Measurements from ENCODE around the gene XYLB. TPM values are rescaled to one million over a fixed set of nuclear protein-coding genes. Genes with fewer than 3 reads are reported as not detected.

The XYLB gene
- total and polyA plus RNA-seq, 2 of the 13 experiments (the other 11 are each of a cell fraction or from before 2014, with no cell fraction given) = 25.9 to 30.0 TPM

DNA sequence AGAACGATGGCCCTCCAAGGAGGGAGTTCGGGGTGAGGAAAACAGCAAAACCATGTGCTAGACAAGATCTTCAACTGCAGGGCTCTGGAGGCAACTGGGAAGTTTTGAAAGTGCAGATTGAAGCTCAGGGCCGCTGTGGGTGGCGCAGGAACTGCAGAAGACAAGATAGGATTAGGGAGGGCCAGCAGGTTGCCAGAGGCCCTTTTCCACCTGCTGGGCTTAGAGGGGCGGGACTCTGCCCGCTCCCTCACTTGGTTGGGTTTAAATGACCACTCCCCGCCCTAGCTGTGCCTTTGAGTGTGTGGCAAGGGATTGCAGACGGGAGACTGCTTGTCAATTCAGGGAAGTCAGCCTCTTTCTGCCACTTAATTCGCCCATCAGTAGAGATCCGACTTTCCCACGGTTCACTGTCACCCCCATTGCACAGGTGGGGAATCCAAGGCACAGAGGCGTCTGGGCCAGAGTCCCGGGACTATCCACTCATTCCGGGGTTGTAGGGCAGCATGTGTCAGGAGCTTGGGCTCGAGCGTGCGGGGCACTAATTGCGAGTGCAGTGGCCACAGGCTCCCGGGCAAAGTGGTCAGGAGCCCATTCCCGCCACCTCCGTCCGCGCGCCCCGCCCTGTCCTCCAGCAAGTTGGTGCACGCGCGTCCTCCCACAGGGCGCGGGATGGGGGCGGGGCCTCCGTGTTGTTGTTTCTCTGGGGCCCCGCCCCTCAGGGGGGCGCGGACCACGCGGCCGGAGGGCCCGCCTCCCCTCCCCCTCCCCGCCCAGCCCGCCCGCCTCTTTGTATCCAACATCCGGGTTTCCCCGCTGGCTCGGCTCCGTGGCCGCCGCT lies 106.7 kb downstream of the XYLB start, which contains the start of gene ACVR2B (continued):
- TF ChIP-seq, protein P1, sequence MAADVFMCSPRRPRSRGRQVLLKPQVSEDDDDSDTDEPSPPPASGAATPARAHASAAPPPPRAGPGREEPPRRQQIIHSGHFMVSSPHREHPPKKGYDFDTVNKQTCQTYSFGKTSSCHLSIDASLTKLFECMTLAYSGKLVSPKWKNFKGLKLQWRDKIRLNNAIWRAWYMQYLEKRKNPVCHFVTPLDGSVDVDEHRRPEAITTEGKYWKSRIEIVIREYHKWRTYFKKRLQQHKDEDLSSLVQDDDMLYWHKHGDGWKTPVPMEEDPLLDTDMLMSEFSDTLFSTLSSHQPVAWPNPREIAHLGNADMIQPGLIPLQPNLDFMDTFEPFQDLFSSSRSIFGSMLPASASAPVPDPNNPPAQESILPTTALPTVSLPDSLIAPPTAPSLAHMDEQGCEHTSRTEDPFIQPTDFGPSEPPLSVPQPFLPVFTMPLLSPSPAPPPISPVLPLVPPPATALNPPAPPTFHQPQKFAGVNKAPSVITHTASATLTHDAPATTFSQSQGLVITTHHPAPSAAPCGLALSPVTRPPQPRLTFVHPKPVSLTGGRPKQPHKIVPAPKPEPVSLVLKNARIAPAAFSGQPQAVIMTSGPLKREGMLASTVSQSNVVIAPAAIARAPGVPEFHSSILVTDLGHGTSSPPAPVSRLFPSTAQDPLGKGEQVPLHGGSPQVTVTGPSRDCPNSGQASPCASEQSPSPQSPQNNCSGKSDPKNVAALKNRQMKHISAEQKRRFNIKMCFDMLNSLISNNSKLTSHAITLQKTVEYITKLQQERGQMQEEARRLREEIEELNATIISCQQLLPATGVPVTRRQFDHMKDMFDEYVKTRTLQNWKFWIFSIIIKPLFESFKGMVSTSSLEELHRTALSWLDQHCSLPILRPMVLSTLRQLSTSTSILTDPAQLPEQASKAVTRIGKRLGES (CRISPR knock-in tag; IDR thresholded peaks at IDR 0.05; ENCODE audit: borderline replicate concordance) = no peak
- 0 out of 2 replicates have a peak, but pooled peaks have one; percentile 34 for TF ChIP-seq ZMYM4 (CRISPR knock-in tag; IDR thresholded peaks at IDR 0.05)
- peak; percentile 53; the same call in 1 of the 2 replicates for TF ChIP-seq FOXJ3 (CRISPR knock-in tag; IDR thresholded peaks at IDR 0.05; ENCODE audit: borderline replicate concordance)
- peak; percentile 36; the same call in 1 of the 2 replicates for TF ChIP-seq NFKB2 (CRISPR knock-in tag; IDR thresholded peaks at IDR 0.05; ENCODE audit: borderline replicate concordance)
- TF ChIP-seq ERF (CRISPR knock-in tag; IDR thresholded peaks at IDR 0.05) = 0 out of 2 replicates have a peak, but pooled peaks have one; percentile 24
- TF ChIP-seq ISL2 (CRISPR knock-in tag; IDR thresholded peaks at IDR 0.05) = peak; percentile 41; the same call in 1 of the 2 replicates
- TF ChIP-seq PAWR (CRISPR knock-in tag; IDR thresholded peaks at IDR 0.05; ENCODE audit: borderline replicate concordance) = no peak
- TF ChIP-seq GATAD2A (CRISPR knock-in tag; IDR thresholded peaks at IDR 0.05) = 0 out of 2 replicates have a peak, but pooled peaks have one; percentile 18
- TF ChIP-seq, protein P2, sequence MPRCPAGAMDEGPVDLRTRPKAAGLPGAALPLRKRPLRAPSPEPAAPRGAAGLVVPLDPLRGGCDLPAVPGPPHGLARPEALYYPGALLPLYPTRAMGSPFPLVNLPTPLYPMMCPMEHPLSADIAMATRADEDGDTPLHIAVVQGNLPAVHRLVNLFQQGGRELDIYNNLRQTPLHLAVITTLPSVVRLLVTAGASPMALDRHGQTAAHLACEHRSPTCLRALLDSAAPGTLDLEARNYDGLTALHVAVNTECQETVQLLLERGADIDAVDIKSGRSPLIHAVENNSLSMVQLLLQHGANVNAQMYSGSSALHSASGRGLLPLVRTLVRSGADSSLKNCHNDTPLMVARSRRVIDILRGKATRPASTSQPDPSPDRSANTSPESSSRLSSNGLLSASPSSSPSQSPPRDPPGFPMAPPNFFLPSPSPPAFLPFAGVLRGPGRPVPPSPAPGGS (CRISPR knock-in tag; IDR thresholded peaks at IDR 0.05) = 0 out of 2 replicates have a peak, but pooled peaks have one; percentile 4
- TF ChIP-seq AKAP8 (CRISPR knock-in tag; IDR thresholded peaks at IDR 0.05) = 0 out of 2 replicates have a peak, but pooled peaks have one; percentile 66
- 0 out of 2 replicates have a peak, but pooled peaks have one; percentile 52 for TF ChIP-seq FOXC1 (CRISPR knock-in tag; IDR thresholded peaks at IDR 0.05; ENCODE audit: borderline replicate concordance)
- TF ChIP-seq, protein P3, sequence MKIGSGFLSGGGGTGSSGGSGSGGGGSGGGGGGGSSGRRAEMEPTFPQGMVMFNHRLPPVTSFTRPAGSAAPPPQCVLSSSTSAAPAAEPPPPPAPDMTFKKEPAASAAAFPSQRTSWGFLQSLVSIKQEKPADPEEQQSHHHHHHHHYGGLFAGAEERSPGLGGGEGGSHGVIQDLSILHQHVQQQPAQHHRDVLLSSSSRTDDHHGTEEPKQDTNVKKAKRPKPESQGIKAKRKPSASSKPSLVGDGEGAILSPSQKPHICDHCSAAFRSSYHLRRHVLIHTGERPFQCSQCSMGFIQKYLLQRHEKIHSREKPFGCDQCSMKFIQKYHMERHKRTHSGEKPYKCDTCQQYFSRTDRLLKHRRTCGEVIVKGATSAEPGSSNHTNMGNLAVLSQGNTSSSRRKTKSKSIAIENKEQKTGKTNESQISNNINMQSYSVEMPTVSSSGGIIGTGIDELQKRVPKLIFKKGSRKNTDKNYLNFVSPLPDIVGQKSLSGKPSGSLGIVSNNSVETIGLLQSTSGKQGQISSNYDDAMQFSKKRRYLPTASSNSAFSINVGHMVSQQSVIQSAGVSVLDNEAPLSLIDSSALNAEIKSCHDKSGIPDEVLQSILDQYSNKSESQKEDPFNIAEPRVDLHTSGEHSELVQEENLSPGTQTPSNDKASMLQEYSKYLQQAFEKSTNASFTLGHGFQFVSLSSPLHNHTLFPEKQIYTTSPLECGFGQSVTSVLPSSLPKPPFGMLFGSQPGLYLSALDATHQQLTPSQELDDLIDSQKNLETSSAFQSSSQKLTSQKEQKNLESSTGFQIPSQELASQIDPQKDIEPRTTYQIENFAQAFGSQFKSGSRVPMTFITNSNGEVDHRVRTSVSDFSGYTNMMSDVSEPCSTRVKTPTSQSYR (CRISPR knock-in tag; IDR thresholded peaks at IDR 0.05; ENCODE audit: borderline replicate concordance) = peak; percentile 63; the same call in 1 of the 2 replicates
- no peak for TF ChIP-seq MAZ (IDR thresholded peaks at IDR 0.05; ENCODE audit: borderline replicate concordance, low read depth, low read length)
- TF ChIP-seq MAZ (CRISPR knock-in tag; IDR thresholded peaks at IDR 0.05; ENCODE audit: low read depth) = 0 out of 2 replicates have a peak, but pooled peaks have one; percentile 19
- TF ChIP-seq BORCS8-MEF2B (CRISPR knock-in tag; IDR thresholded peaks at IDR 0.05) = 0 out of 2 replicates have a peak, but pooled peaks have one; percentile 33
- peak; percentile 43; the same call in 1 of the 2 replicates for TF ChIP-seq SALL1 (CRISPR knock-in tag; IDR thresholded peaks at IDR 0.05)
- peak; percentile 86 for TF ChIP-seq ZNF629 (CRISPR knock-in tag; conservative IDR thresholded peaks at IDR 0.05)
- peak; percentile 81; the same call in 1 of the 2 replicates for TF ChIP-seq FOXK1 (CRISPR knock-in tag; IDR thresholded peaks at IDR 0.05; ENCODE audit: borderline replicate concordance, low read depth)

Data from HepG2 (cell line).